Measurements from ENCODE around the gene GASK1A. TPM values are rescaled to one million over a fixed set of nuclear protein-coding genes. Genes with fewer than 3 reads are reported as not detected.

Gene GASK1A
- total and polyA plus RNA-seq, 2 donors (not counting 3 experiments of a cell fraction or from before 2014, with no cell fraction given), result 0.04 TPM; not detected in 1

DNA sequence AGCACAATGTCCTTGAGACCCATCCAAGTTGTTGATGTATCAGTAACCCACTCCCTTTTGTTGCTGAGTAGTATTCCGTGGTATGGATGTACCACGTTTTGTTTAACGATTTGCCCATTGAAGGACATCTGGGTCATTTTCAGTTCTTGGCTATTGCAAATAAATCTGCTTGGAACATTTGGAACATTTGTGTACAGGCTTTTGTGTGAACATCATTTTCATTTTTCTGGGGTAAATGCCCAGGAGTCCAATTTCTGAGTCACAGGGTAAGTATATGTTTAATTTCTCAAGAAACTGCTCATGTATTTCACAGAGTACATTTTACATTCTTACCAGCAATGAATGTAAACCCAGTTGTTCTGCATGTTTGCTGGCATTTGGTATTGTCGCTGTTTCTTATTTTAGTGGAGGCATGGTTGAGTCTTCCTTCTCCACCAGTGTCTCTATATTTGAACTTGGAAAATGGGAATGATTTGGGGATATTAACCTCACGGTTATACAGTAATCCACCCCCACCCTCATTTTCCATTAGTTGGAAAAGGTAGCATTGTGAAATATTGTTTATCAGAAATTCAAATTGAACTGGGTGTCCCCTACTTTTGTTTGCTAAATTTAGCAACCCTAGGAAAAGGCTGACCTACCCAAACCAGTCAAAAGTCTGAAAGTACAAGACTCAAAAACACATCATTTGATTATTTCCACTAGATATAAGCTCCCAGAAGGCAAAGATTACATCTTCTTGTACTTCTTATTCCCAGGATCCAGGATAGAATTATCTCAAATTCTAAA lies 96.0 kb downstream of the GASK1A start:
- ChIA-PET POLR2A (no interaction called here), CTCF (no interaction called here)
- no peaks in the 10 kb centered on the region for H3K9me1 ChIP-seq (replicated peaks; ENCODE audit: control insufficient read depth, extremely low read depth, insufficient read depth, low read length)
- H3K9ac ChIP-seq (replicated peaks; ENCODE audit: extremely low read depth, insufficient read depth, low read length), result no peak overlapping the region
- intact Hi-C loops (cut with micrococcal nuclease) (no loop called here), dilution Hi-C loops (cut with MboI; ENCODE audit: extremely low pct_ligation_motif_present, low sequenced_read_pairs) (no loop called here)
- H3K4me1 ChIP-seq (ENCODE audit: control insufficient read depth, extremely low read depth, insufficient read depth, low read length), result no peaks in the 10 kb centered on the region
- H3K27ac ChIP-seq (ENCODE audit: insufficient read depth, low read depth, low read length), result no peak overlapping the region
- FAIRE-seq (no peak), DNase-seq (ENCODE audit: low read depth, low spot score) (no peak)
- H3K4me2 ChIP-seq (ENCODE audit: insufficient read depth, low read length), result no peak overlapping the region
- peaks cover 0 to under 1% of the 10 kb centered on the region in 2 experiments for H3K36me3 ChIP-seq (ENCODE audit: control insufficient read depth in 2 of 2, extremely low read depth in 1 of 2, insufficient read depth in 2 of 2, low read length in 2 of 2)
- H4K20me1 ChIP-seq (replicated peaks; ENCODE audit: control insufficient read depth, extremely low read depth, insufficient read depth, low read length), result no peaks in the 10 kb centered on the region
- no TSS peak for BruUV-seq (replicated peaks)
- H3K9me3 ChIP-seq (replicated peaks; ENCODE audit: control insufficient read depth, insufficient read depth, low read length), result no peaks in the 10 kb centered on the region
- H3K4me3 ChIP-seq (replicated peaks in 1 of 3; ENCODE audit: insufficient read depth in 1 of 3, low read depth in 1 of 3, low read length in 3 of 3), result no peak overlapping the region
- no peaks in the 10 kb centered on the region for H3K79me2 ChIP-seq (ENCODE audit: control insufficient read depth, insufficient read depth, low read length)
- TF ChIP-seq POLR2AphosphoS5 (IDR thresholded peaks at IDR 0.05; ENCODE audit: insufficient read depth, low read depth, low read length), result no peak
- TF ChIP-seq EZH2 (IDR thresholded peaks at IDR 0.05; ENCODE audit: borderline replicate concordance, low read depth, low read length, severe bottlenecking), result no peak
- no peak for TF ChIP-seq FOS (IDR thresholded peaks at IDR 0.05; ENCODE audit: borderline replicate concordance, insufficient read depth, low read length)
- no peak for TF ChIP-seq POLR2A (IDR thresholded peaks at IDR 0.05; ENCODE audit: low read depth, low read length)
- TF ChIP-seq JUN (IDR thresholded peaks at IDR 0.05; ENCODE audit: borderline replicate concordance, insufficient read depth, insufficient read length, low read depth), result no peak
- no peak for TF ChIP-seq MAX (IDR thresholded peaks at IDR 0.05; ENCODE audit: insufficient read depth, insufficient read length)
- TF ChIP-seq MYC (IDR thresholded peaks at IDR 0.05; ENCODE audit: low read depth, low read length), result no peak
- no peak for TF ChIP-seq CTCF (IDR thresholded peaks at IDR 0.05; ENCODE audit: extremely low read depth in 1 of 2, insufficient read depth in 1 of 2, low read depth in 1 of 2, low read length in 2 of 2)
- no peak for TF ChIP-seq GATA2 (IDR thresholded peaks at IDR 0.05; ENCODE audit: insufficient read depth, insufficient read length, low read depth, low read length)
- H3K27me3 ChIP-seq (ENCODE audit: control insufficient read depth in 2 of 2, insufficient read depth in 2 of 2, low read length in 2 of 2), result peaks cover 0 to 2% of the 10 kb centered on the region in 2 experiments
- no peak overlapping the region for H2AFZ ChIP-seq (ENCODE audit: low read depth, low read length)

Measured in endothelial cell of umbilical vein (primary cell).